Esophagus muscularis mucosa (tissue), 3 donors: ENCODE results near the gene TBC1D9B.
"Not testable (repeated sequence)": the region's sequence is repeated elsewhere in the genome, so short reads cannot be mapped to it uniquely, and the experiment has no call there.

Source experiments
- CTCF ChIP-seq, 3 experiments: fragments of 200-600 bp in 2 of 3; fragments of 450-650 bp in 1 of 3; sonication (generic) in 2 of 3; IDR thresholded peaks; one replicate each; pipeline ENCODE4 v1.5.1; 2017 to 2019; ENCODE audit warnings: antibody characterized with exemption in 3 of 3, mild to moderate bottlenecking in 2 of 3, moderate library complexity in 1 of 3
- POLR2AphosphoS5 ChIP-seq, 2 donors: sonication (generic); formaldehyde crosslinking; IDR thresholded peaks; one replicate each; pipeline ENCODE4 v1.6.1; 2017; ENCODE audit warnings: antibody characterized with exemption in 2 of 2

- TF ChIP-seq POLR2AphosphoS5, CTCF (IDR thresholded peaks at IDR 0.05): not testable (repeated sequence)
These were observed 36.2 kb downstream of the TBC1D9B start for GRCh38 chr5:179871533-179871932.
